Stomach (tissue), 9 donors: ENCODE data around the gene IRF5. TPM values are rescaled to one million over a fixed set of nuclear protein-coding genes. Genes with fewer than 3 reads are reported as not detected.

Source experiments
- DNase-seq, 2 donors: peaks; one replicate each; pipeline versions ENCODE4 v3.0.0 to v3.0.0-alpha.2; 2013 to 2019
- H3K27ac ChIP-seq, 5 donors: fragments of 200-600 bp in 4 of 5; sonication (generic) in 4 of 5; one replicate each; pipeline ENCODE4 v1.5.1; 2013 to 2019; ENCODE audit warnings: mild to moderate bottlenecking in 1 of 5, moderate library complexity in 1 of 5
- H3K27me3 ChIP-seq, 3 donors: fragments of 200-600 bp; sonication (generic); one replicate each; pipeline ENCODE4 v1.5.1; 2017 to 2019; ENCODE audit warnings: mixed run types in 1 of 3
- H3K36me3 ChIP-seq, 4 donors: fragments of 200-600 bp; sonication (generic); 1 replicate in 3 of 4; 2 replicates in 1 of 4; pipeline ENCODE4 v1.5.1; 2016 to 2019
- H3K4me1 ChIP-seq, 4 donors: fragments of 200-600 bp; sonication (generic); one replicate each; pipeline ENCODE4 v1.5.1; 2016 to 2019
- H3K4me3 ChIP-seq, 4 donors: fragments of 200-600 bp; sonication (generic) in 3 of 4; one replicate each; pipeline ENCODE4 v1.5.1; 2016 to 2019; ENCODE audit warnings: mild to moderate bottlenecking in 1 of 4
- H3K9me3 ChIP-seq, 4 donors: fragments of 200-600 bp; sonication (generic); one replicate each; pipeline ENCODE4 v1.5.1; 2016 to 2019
- CTCF ChIP-seq, 7 experiments: fragments of 450-650 bp in 4 of 7; fragments of 200-600 bp in 3 of 7; sonication (generic) in 3 of 7; IDR thresholded peaks; one replicate each; pipeline ENCODE4 v1.5.1; 2016 to 2019; ENCODE audit warnings: antibody characterized with exemption in 7 of 7, control low read depth in 2 of 7, mild to moderate bottlenecking in 1 of 7
- EP300 ChIP-seq: sonication (generic); formaldehyde crosslinking; IDR thresholded peaks from one replicate; pipeline ENCODE4 v1.6.1; 2017; ENCODE audit warnings: antibody characterized with exemption
- POLR2A ChIP-seq, 4 donors: fragments of 450-650 bp; IDR thresholded peaks; one replicate each; pipeline ENCODE4 v1.6.1; 2016; ENCODE audit warnings: antibody characterized with exemption in 4 of 4, control low read depth in 2 of 4, mild to moderate bottlenecking in 1 of 4, moderate library complexity in 1 of 4
- POLR2AphosphoS5 ChIP-seq, 3 donors: sonication (generic); formaldehyde crosslinking; IDR thresholded peaks; one replicate each; pipeline ENCODE4 v1.6.1; 2016; ENCODE audit warnings: antibody characterized with exemption in 3 of 3
- WGBS, 5 donors: extraction: QIAGEN DNeasy Blood & Tissue Kit in 3 of 5; methylation state at CpG; one replicate each; pipeline versions ENCODE4 v1.1.5 to v1.1.7; 2013 to 2018; 5-methylcytosine and 5-hydroxymethylcytosine counted together
- intact Hi-C: fragments of 100-400 bp; cut with DNase I; formaldehyde crosslinking; loops from one replicate; pipeline ENCODE4 v1.15.1; 2023; ENCODE audit warnings: low total_unique reads
- polyA plus RNA-seq, 3 donors: library from polyadenylated mRNA; stranded (reverse); fragments of 200-250 nt; gene quantifications; one replicate each; pipeline ENCODE4 v1.2.3, GENCODE V29; 2013
- total RNA-seq, 5 donors: library from RNA; depleted of rRNA; stranded (reverse); fragments of >200 nt; gene quantifications; one replicate each; pipeline versions ENCODE4 v1.1.0 to v1.2.3, GENCODE V29; 2014 to 2016
- donor health status: healthy with polysubstance abuse.
- donor health status: Bipolar disorder and iron deficiency.
- donor health status: healthy.

Gene IRF5
- total and polyA plus RNA-seq, 8 donors, result 2.2 to 13.8 (median 4.7) TPM

- intact Hi-C loops, result no loop called here
- DNase-seq, result no peak
- peak overlapping the region in 1 of 5 donors; percentile 22 for H3K27ac ChIP-seq
- H3K9me3 ChIP-seq, result no peaks in the 10 kb centered on the region
- H3K4me3 ChIP-seq, result no peak overlapping the region
- H3K4me1 ChIP-seq, result no peaks in the 10 kb centered on the region
- 66 to 75% (median 71%) methylated on average over 15 of the region's 15 CpGs for WGBS, 5 donors
- no peaks in the 10 kb centered on the region for H3K27me3 ChIP-seq
- H3K36me3 ChIP-seq, result peaks cover 48 to 95% (median 90%) of the 10 kb centered on the region in 4 donors
- TF ChIP-seq POLR2AphosphoS5 (IDR thresholded peaks at IDR 0.05) (no peak), EP300 (no peak), POLR2A (IDR thresholded peaks at IDR 0.05) (no peak), CTCF (IDR thresholded peaks at IDR 0.05) (no peak)
Measured at GRCh38 chr7:128954830-128955802, 17.4 kb downstream of the IRF5 start.

DNA sequence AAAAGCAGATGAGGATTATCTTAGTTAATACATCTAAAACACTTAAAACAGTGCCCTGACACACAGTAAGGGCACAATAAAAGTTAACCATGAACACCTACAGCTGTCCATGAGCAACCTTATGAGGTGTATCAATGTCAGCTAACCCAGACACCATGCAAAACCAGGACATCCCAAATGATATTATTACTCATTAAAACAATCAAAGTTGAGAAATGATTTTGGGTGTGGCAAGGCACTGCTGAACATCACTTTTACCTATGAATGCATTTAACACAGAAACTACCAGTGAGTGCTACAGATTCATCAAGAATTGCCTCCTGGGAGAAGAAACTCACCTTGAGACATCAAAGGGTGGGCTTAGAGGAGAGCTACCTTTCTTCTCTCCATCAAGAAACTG is 18.3 kb downstream of the IRF5 start:
- Histone ChIP-seq H3K4me1 (no peaks in the 10 kb centered on the region), H3K27ac (no peak overlapping the region), H3K27me3 (no peaks in the 10 kb centered on the region), H3K4me3 (no peak overlapping the region), H3K9me3 (no peaks in the 10 kb centered on the region), H3K36me3 (peaks cover 46 to 97% (median 95%) of the 10 kb centered on the region in 4 donors)
- no peak for DNase-seq
- intact Hi-C loops, result no loop called here
- TF ChIP-seq POLR2A (IDR thresholded peaks at IDR 0.05) (no peak), POLR2AphosphoS5 (IDR thresholded peaks at IDR 0.05) (no peak), EP300 (no peak), CTCF (IDR thresholded peaks at IDR 0.05) (no peak)

- Histone ChIP-seq H3K27me3 (no peaks in the 10 kb centered on the region), H3K36me3 (peaks cover 49 to 95% (median 92%) of the 10 kb centered on the region in 4 donors), H3K4me3 (no peak overlapping the region), H3K4me1 (no peaks in the 10 kb centered on the region), H3K9me3 (no peaks in the 10 kb centered on the region), H3K27ac (no peak overlapping the region)
- intact Hi-C loops, result no loop called here
- DNase-seq, result no peak
- TF ChIP-seq CTCF (IDR thresholded peaks at IDR 0.05) (no peak), EP300 (no peak), POLR2A (IDR thresholded peaks at IDR 0.05) (no peak), POLR2AphosphoS5 (IDR thresholded peaks at IDR 0.05) (no peak)
- 90 to 97% (median 93%) methylated on average over 4 of the region's 4 CpGs for WGBS, 5 donors
Measured at GRCh38 chr7:128959296-128959695, 21.6 kb downstream of the IRF5 start.

DNA sequence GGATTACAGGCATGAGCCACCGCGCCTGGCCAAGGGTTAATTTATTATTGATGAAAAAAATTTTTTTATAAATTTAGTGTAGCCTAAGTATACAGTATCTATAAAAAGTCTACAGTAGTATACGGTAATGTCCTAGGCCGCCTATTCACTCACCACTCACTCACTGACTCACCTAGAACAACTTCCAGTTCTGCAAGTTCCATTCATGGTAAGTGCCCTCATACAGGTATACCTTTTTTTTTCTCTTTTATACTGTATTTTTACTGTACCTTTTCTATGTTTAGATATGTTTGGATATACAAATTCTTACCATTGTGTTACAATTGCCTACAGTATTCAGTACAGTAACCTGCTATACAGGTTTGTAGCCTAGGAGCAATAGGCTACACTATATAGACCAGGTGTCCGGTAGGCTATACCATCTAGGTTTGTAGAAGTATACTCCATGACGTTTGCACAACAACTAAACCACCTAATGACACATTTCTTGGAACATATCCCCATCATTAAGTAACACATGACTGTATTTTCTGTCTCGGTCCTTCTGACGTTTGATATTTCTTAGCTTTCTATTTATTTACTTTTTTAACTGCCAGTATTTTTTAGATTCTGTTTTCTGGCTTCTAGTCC is 23.4 kb downstream of the IRF5 start:
- WGBS, 5 donors, result 88 to 91% (median 88%) methylated on average over 8 of the region's 8 CpGs
- DNase-seq, result no peak
- H3K27ac ChIP-seq, result no peak overlapping the region
- intact Hi-C loops, result no loop called here
- H3K36me3 ChIP-seq, result peaks cover 46 to 95% (median 92%) of the 10 kb centered on the region in 4 donors
- H3K4me3 ChIP-seq, result no peak overlapping the region
- H3K27me3 ChIP-seq, result no peaks in the 10 kb centered on the region
- TF ChIP-seq POLR2AphosphoS5 (IDR thresholded peaks at IDR 0.05) (no peak), EP300 (no peak), POLR2A (IDR thresholded peaks at IDR 0.05) (no peak), CTCF (IDR thresholded peaks at IDR 0.05) (no peak)
- no peaks in the 10 kb centered on the region for H3K4me1 ChIP-seq
- no peaks in the 10 kb centered on the region for H3K9me3 ChIP-seq
